Measurements from ENCODE around the gene MINDY4B.

Gene MINDY4B

GRCh38 chr3:150844484-150844883 lies 60.8 kb downstream of the MINDY4B start:
- H3K27me3 ChIP-seq (ENCODE audit: control insufficient read depth, insufficient read depth, low read length): no peaks in the 10 kb centered on the region
- H2AFZ ChIP-seq: no peak overlapping the region
- no peak overlapping the region for H3K27ac ChIP-seq
- no peaks in the 10 kb centered on the region for H3K9me3 ChIP-seq (ENCODE audit: control insufficient read depth, low read length)
- H3K4me2 ChIP-seq (ENCODE audit: low read length): no peak overlapping the region
- H3K4me1 ChIP-seq: no peaks in the 10 kb centered on the region
- H3K36me3 ChIP-seq (ENCODE audit: control insufficient read depth, insufficient read depth, low read length): no peaks in the 10 kb centered on the region
- TF ChIP-seq CTCF (IDR thresholded peaks at IDR 0.05): no peak
- no peaks in the 10 kb centered on the region for H3K79me2 ChIP-seq
- no peak overlapping the region for H3K4me3 ChIP-seq (ENCODE audit: low read depth, low read length)
- H3K9ac ChIP-seq: no peak overlapping the region

GRCh38 chr3:150843241-150843640 lies 62.0 kb downstream of the MINDY4B start:
- Histone ChIP-seq H3K27ac (no peak overlapping the region), H3K9ac (no peak overlapping the region)
- no peak for TF ChIP-seq CTCF (IDR thresholded peaks at IDR 0.05)

GRCh38 chr3:150840802-150841515 lies 64.3 kb downstream of the MINDY4B start:
- Histone ChIP-seq H3K27me3 (ENCODE audit: control insufficient read depth, insufficient read depth, low read length) (no peaks in the 10 kb centered on the region), H3K36me3 (ENCODE audit: control insufficient read depth, insufficient read depth, low read length) (no peaks in the 10 kb centered on the region), H3K9ac (no peak overlapping the region), H3K4me3 (ENCODE audit: low read depth, low read length) (no peak overlapping the region), H3K9me3 (ENCODE audit: control insufficient read depth, low read length) (no peaks in the 10 kb centered on the region), H3K27ac (no peak overlapping the region), H3K4me2 (ENCODE audit: low read length) (no peak overlapping the region), H2AFZ (no peak overlapping the region), H3K4me1 (no peaks in the 10 kb centered on the region), H3K79me2 (no peaks in the 10 kb centered on the region)
- peak; percentile 7 for TF ChIP-seq CTCF (IDR thresholded peaks at IDR 0.05)

More at GRCh38 chr3:150843241-150843640, 62.0 kb downstream of the MINDY4B start:
- Histone ChIP-seq H3K27me3 (ENCODE audit: control insufficient read depth, insufficient read depth, low read length) (no peaks in the 10 kb centered on the region), H3K79me2 (no peaks in the 10 kb centered on the region), H3K36me3 (ENCODE audit: control insufficient read depth, insufficient read depth, low read length) (no peaks in the 10 kb centered on the region), H3K4me1 (no peaks in the 10 kb centered on the region), H3K9me3 (ENCODE audit: control insufficient read depth, low read length) (no peaks in the 10 kb centered on the region), H3K4me2 (ENCODE audit: low read length) (no peak overlapping the region), H2AFZ (no peak overlapping the region), H3K4me3 (ENCODE audit: low read depth, low read length) (no peak overlapping the region)

GRCh38 chr3:150830745-150831144 lies 74.5 kb downstream of the MINDY4B start:
- Histone ChIP-seq H3K4me1 (no peaks in the 10 kb centered on the region), H3K9ac (no peak overlapping the region), H3K27me3 (ENCODE audit: control insufficient read depth, insufficient read depth, low read length) (no peaks in the 10 kb centered on the region), H3K9me3 (ENCODE audit: control insufficient read depth, low read length) (no peaks in the 10 kb centered on the region), H2AFZ (no peak overlapping the region), H3K27ac (no peak overlapping the region), H3K4me2 (ENCODE audit: low read length) (no peak overlapping the region), H3K36me3 (ENCODE audit: control insufficient read depth, insufficient read depth, low read length) (no peaks in the 10 kb centered on the region), H3K79me2 (no peaks in the 10 kb centered on the region), H3K4me3 (ENCODE audit: low read depth, low read length) (no peak overlapping the region)
- no peak for TF ChIP-seq CTCF (IDR thresholded peaks at IDR 0.05)

GRCh38 chr3:150830094-150830681 lies 75.1 kb downstream of the MINDY4B start:
- Histone ChIP-seq H3K9me3 (ENCODE audit: control insufficient read depth, low read length) (no peaks in the 10 kb centered on the region), H3K4me2 (ENCODE audit: low read length) (no peak overlapping the region), H2AFZ (no peak overlapping the region), H3K27ac (no peak overlapping the region), H3K4me3 (ENCODE audit: low read depth, low read length) (no peak overlapping the region), H3K79me2 (no peaks in the 10 kb centered on the region), H3K27me3 (ENCODE audit: control insufficient read depth, insufficient read depth, low read length) (no peaks in the 10 kb centered on the region), H3K9ac (no peak overlapping the region), H3K4me1 (no peaks in the 10 kb centered on the region), H3K36me3 (ENCODE audit: control insufficient read depth, insufficient read depth, low read length) (no peaks in the 10 kb centered on the region)
- peak; percentile 13 for TF ChIP-seq CTCF (IDR thresholded peaks at IDR 0.05)
